Gastrocnemius medialis (tissue), 4 donors: ENCODE measurements around the gene TUBA8.
"Not testable (repeated sequence)": the region's sequence is repeated elsewhere in the genome, so short reads cannot be mapped to it uniquely, and the experiment has no call there.

Experiments
- CTCF ChIP-seq, 5 experiments: fragments of 450-650 bp in 3 of 5; fragments of 200-600 bp in 2 of 5; sonication (generic) in 2 of 5; IDR thresholded peaks in 4 of 5; conservative IDR thresholded peaks in 1 of 5; 1 replicate in 4 of 5; 2 replicates in 1 of 5; pipeline ENCODE4 v1.5.1; 2016 to 2019; ENCODE audit warnings: antibody characterized with exemption in 5 of 5, mild to moderate bottlenecking in 3 of 5, moderate library complexity in 3 of 5
- POLR2A ChIP-seq, 2 donors: fragments of 450-650 bp; IDR thresholded peaks; one replicate each; pipeline ENCODE4 v1.6.1; 2017; ENCODE audit warnings: antibody characterized with exemption in 2 of 2, mild to moderate bottlenecking in 2 of 2, moderate library complexity in 2 of 2

GRCh38 chr22:18071307-18071967, 39.2 kb upstream of the TUBA8 start:
- TF ChIP-seq CTCF (IDR thresholded peaks at IDR 0.05 in 4 of 5, conservative IDR thresholded peaks at IDR 0.05 in 1 of 5); POLR2A (IDR thresholded peaks at IDR 0.05): not testable (repeated sequence)
